ENCODE data around the gene ILDR2. TPM values are rescaled to one million over a fixed set of nuclear protein-coding genes. Genes with fewer than 3 reads are reported as not detected.

Gene ILDR2
- polyA plus RNA-seq, 1 of the 3 experiments (the other 2 are of a cell fraction), result 0.05 TPM

DNA sequence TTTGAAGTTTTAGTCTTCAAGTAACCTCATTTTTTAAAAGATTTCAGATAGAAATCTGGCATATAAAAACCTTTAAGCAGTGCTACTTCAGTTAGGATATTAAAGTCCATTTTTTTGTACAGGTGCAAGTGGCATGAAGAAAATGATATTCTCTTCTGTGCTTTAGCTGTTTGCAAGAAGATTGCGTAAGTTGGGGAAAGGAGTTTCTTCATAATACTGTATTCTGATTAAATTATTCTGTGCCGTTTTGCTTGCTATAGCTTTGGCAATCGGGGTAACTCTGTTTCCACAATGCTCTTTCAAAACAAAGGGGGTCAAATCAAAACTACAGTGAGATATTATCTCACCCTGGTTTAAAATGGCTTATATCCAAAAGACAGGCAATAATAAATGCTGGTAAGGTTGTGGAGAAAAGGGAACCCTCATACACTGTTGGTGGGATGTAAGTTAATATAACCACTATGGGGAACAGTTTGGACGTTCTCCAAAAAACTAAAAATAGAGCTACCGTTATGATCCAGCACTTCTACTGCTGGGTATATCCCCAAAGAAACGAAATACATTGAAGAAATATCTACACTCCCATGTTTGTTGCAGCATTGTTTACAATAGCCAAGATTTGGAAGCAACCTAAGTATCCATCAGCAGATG, 40.9 kb upstream of the ILDR2 start:
- H3K36me3 ChIP-seq (replicated peaks in 1 of 2; ENCODE audit: control insufficient read depth in 1 of 2, insufficient read depth in 2 of 2, low read length in 1 of 2), result no peaks in the 10 kb centered on the region
- H2AFZ ChIP-seq (ENCODE audit: low read depth), result no peak overlapping the region
- TF ChIP-seq JUND (IDR thresholded peaks at IDR 0.05), result no peak
- no peak for TF ChIP-seq RAD21 (IDR thresholded peaks at IDR 0.05; ENCODE audit: low read length)
- TF ChIP-seq RCOR1 (IDR thresholded peaks at IDR 0.05; ENCODE audit: low read length), result no peak
- TF ChIP-seq, protein P1, sequence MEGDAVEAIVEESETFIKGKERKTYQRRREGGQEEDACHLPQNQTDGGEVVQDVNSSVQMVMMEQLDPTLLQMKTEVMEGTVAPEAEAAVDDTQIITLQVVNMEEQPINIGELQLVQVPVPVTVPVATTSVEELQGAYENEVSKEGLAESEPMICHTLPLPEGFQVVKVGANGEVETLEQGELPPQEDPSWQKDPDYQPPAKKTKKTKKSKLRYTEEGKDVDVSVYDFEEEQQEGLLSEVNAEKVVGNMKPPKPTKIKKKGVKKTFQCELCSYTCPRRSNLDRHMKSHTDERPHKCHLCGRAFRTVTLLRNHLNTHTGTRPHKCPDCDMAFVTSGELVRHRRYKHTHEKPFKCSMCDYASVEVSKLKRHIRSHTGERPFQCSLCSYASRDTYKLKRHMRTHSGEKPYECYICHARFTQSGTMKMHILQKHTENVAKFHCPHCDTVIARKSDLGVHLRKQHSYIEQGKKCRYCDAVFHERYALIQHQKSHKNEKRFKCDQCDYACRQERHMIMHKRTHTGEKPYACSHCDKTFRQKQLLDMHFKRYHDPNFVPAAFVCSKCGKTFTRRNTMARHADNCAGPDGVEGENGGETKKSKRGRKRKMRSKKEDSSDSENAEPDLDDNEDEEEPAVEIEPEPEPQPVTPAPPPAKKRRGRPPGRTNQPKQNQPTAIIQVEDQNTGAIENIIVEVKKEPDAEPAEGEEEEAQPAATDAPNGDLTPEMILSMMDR (IDR thresholded peaks at IDR 0.05), result no peak
- TF ChIP-seq TAF1 (IDR thresholded peaks at IDR 0.05; ENCODE audit: borderline replicate concordance, low read depth, low read length), result no peak
- TF ChIP-seq YY1 (IDR thresholded peaks at IDR 0.05; ENCODE audit: low read depth), result no peak
- TF ChIP-seq GABPA (IDR thresholded peaks at IDR 0.05; ENCODE audit: low read depth), result no peak
- TF ChIP-seq, protein P2, sequence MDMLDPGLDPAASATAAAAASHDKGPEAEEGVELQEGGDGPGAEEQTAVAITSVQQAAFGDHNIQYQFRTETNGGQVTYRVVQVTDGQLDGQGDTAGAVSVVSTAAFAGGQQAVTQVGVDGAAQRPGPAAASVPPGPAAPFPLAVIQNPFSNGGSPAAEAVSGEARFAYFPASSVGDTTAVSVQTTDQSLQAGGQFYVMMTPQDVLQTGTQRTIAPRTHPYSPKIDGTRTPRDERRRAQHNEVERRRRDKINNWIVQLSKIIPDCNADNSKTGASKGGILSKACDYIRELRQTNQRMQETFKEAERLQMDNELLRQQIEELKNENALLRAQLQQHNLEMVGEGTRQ (IDR thresholded peaks at IDR 0.05; ENCODE audit: borderline replicate concordance, low read depth, low read length), result no peak
- TF ChIP-seq SMC3 (IDR thresholded peaks at IDR 0.05; ENCODE audit: low read depth, low read length), result no peak
- TF ChIP-seq, protein P3, sequence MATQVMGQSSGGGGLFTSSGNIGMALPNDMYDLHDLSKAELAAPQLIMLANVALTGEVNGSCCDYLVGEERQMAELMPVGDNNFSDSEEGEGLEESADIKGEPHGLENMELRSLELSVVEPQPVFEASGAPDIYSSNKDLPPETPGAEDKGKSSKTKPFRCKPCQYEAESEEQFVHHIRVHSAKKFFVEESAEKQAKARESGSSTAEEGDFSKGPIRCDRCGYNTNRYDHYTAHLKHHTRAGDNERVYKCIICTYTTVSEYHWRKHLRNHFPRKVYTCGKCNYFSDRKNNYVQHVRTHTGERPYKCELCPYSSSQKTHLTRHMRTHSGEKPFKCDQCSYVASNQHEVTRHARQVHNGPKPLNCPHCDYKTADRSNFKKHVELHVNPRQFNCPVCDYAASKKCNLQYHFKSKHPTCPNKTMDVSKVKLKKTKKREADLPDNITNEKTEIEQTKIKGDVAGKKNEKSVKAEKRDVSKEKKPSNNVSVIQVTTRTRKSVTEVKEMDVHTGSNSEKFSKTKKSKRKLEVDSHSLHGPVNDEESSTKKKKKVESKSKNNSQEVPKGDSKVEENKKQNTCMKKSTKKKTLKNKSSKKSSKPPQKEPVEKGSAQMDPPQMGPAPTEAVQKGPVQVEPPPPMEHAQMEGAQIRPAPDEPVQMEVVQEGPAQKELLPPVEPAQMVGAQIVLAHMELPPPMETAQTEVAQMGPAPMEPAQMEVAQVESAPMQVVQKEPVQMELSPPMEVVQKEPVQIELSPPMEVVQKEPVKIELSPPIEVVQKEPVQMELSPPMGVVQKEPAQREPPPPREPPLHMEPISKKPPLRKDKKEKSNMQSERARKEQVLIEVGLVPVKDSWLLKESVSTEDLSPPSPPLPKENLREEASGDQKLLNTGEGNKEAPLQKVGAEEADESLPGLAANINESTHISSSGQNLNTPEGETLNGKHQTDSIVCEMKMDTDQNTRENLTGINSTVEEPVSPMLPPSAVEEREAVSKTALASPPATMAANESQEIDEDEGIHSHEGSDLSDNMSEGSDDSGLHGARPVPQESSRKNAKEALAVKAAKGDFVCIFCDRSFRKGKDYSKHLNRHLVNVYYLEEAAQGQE (IDR thresholded peaks at IDR 0.05; ENCODE audit: low read depth, low read length), result no peak
- TF ChIP-seq GATA2 (CRISPR knock-in tag; IDR thresholded peaks at IDR 0.05), result no peak
- TF ChIP-seq FOSL2 (IDR thresholded peaks at IDR 0.05; ENCODE audit: borderline replicate concordance, low read depth), result no peak
- TF ChIP-seq TCF12 (IDR thresholded peaks at IDR 0.05), result no peak
- TF ChIP-seq FOXJ3 (CRISPR knock-in tag; IDR thresholded peaks at IDR 0.05), result no peak
- no peak for TF ChIP-seq MXI1 (IDR thresholded peaks at IDR 0.05; ENCODE audit: low read depth, low read length)
- TF ChIP-seq, protein P4, sequence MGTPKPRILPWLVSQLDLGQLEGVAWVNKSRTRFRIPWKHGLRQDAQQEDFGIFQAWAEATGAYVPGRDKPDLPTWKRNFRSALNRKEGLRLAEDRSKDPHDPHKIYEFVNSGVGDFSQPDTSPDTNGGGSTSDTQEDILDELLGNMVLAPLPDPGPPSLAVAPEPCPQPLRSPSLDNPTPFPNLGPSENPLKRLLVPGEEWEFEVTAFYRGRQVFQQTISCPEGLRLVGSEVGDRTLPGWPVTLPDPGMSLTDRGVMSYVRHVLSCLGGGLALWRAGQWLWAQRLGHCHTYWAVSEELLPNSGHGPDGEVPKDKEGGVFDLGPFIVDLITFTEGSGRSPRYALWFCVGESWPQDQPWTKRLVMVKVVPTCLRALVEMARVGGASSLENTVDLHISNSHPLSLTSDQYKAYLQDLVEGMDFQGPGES (IDR thresholded peaks at IDR 0.05; ENCODE audit: low read depth, low read length), result no peak
- TF ChIP-seq EP300 (IDR thresholded peaks at IDR 0.05; ENCODE audit: borderline replicate concordance in 1 of 2, low read depth in 1 of 2, low read length in 1 of 2), result no peak
- TF ChIP-seq CHD2 (IDR thresholded peaks at IDR 0.05; ENCODE audit: low read length, partially characterized antibody), result no peak
- TF ChIP-seq, protein P5, sequence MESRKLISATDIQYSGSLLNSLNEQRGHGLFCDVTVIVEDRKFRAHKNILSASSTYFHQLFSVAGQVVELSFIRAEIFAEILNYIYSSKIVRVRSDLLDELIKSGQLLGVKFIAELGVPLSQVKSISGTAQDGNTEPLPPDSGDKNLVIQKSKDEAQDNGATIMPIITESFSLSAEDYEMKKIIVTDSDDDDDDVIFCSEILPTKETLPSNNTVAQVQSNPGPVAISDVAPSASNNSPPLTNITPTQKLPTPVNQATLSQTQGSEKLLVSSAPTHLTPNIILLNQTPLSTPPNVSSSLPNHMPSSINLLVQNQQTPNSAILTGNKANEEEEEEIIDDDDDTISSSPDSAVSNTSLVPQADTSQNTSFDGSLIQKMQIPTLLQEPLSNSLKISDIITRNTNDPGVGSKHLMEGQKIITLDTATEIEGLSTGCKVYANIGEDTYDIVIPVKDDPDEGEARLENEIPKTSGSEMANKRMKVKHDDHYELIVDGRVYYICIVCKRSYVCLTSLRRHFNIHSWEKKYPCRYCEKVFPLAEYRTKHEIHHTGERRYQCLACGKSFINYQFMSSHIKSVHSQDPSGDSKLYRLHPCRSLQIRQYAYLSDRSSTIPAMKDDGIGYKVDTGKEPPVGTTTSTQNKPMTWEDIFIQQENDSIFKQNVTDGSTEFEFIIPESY (IDR thresholded peaks at IDR 0.05; ENCODE audit: borderline replicate concordance, low read depth), result no peak
- no peak overlapping the region for H3K9ac ChIP-seq
- no peaks in the 10 kb centered on the region for H3K9me2 ChIP-seq
- no peaks in the 10 kb centered on the region for H4K20me1 ChIP-seq (ENCODE audit: insufficient read depth)
- H3K9me3 ChIP-seq, result no peaks in the 10 kb centered on the region
- WGBS (ENCODE audit: low lambda C conversion rate), result 9% methylated on average over 6 of the region's 6 CpGs
- H3K4me3 ChIP-seq (ENCODE audit: low read depth in 2 of 2, low read length in 1 of 2), result no peak overlapping the region
- ChIA-PET POLR2A (no interaction called here), CTCF (interaction anchor here (1.3 kb wide), 1 partner anchor 13 kb away, joined by 4 read pairs; no protein-coding TSS in a partner anchor)
- H3K4me2 ChIP-seq, result no peak overlapping the region
- no peak overlapping the region for H3K27ac ChIP-seq (ENCODE audit: low read depth in 2 of 2, low read length in 1 of 2)
- H3K4me1 ChIP-seq (ENCODE audit: control insufficient read depth in 1 of 2, insufficient read depth in 2 of 2, low read depth in 1 of 2, low read length in 1 of 2), result no peaks in the 10 kb centered on the region
- H3K27me3 ChIP-seq (ENCODE audit: insufficient read depth), result no peaks in the 10 kb centered on the region
- no peak for DNase-seq
- no peaks in the 10 kb centered on the region for H3F3A ChIP-seq (replicated peaks; ENCODE audit: insufficient read depth)
- no peaks in the 10 kb centered on the region for H3K79me2 ChIP-seq (ENCODE audit: insufficient read depth)
